ENCODE measurements around the gene ERGIC3.

The ERGIC3 gene

GRCh38 chr20:35576816-35577215 is 34.9 kb downstream of the ERGIC3 start (continued):
- TF ChIP-seq OSR1 (CRISPR knock-in tag; IDR thresholded peaks at IDR 0.05) = no peak

GRCh38 chr20:35578469-35578868 is 36.6 kb downstream of the ERGIC3 start:
- TF ChIP-seq ZFP3 (CRISPR knock-in tag; IDR thresholded peaks at IDR 0.05) (no peak), RARB (CRISPR knock-in tag; IDR thresholded peaks at IDR 0.05) (no peak), CSDC2 (CRISPR knock-in tag; IDR thresholded peaks at IDR 0.05) (no peak), SNAI2 (CRISPR knock-in tag; IDR thresholded peaks at IDR 0.05) (no peak), CSRNP3 (CRISPR knock-in tag; IDR thresholded peaks at IDR 0.05) (no peak), GLIS3 (CRISPR knock-in tag; IDR thresholded peaks at IDR 0.05) (no peak), ZNF8 (CRISPR knock-in tag; IDR thresholded peaks at IDR 0.05) (no peak), ISL1 (CRISPR knock-in tag; IDR thresholded peaks at IDR 0.05) (no peak), ZNF70 (CRISPR knock-in tag; IDR thresholded peaks at IDR 0.05) (no peak), ESRRG (CRISPR knock-in tag; IDR thresholded peaks at IDR 0.05) (no peak), ARNTL (CRISPR knock-in tag; IDR thresholded peaks at IDR 0.05; ENCODE audit: borderline replicate concordance, low read depth) (no peak), OSR1 (CRISPR knock-in tag; IDR thresholded peaks at IDR 0.05) (no peak), CREB5 (CRISPR knock-in tag; IDR thresholded peaks at IDR 0.05; ENCODE audit: low read depth) (no peak), ZFP30 (CRISPR knock-in tag; IDR thresholded peaks at IDR 0.05) (no peak), BACH2 (CRISPR knock-in tag; IDR thresholded peaks at IDR 0.05; ENCODE audit: borderline replicate concordance) (no peak), TCF4 (CRISPR knock-in tag; IDR thresholded peaks at IDR 0.05; ENCODE audit: borderline replicate concordance) (no peak), PPARA (CRISPR knock-in tag; IDR thresholded peaks at IDR 0.05; ENCODE audit: borderline replicate concordance) (no peak), ZNF565 (CRISPR knock-in tag; conservative IDR thresholded peaks at IDR 0.05; ENCODE audit: low read depth) (no peak), PATZ1 (CRISPR knock-in tag; IDR thresholded peaks at IDR 0.05; ENCODE audit: borderline replicate concordance) (no peak), ZC3H10 (CRISPR knock-in tag; IDR thresholded peaks at IDR 0.05) (no peak)
- no peak for ATAC-seq

GRCh38 chr20:35579196-35579595 is 37.3 kb downstream of the ERGIC3 start:
- no peak for ATAC-seq
- no peak for TF ChIP-seq TOX (CRISPR knock-in tag; IDR thresholded peaks at IDR 0.05; ENCODE audit: borderline replicate concordance)
- TF ChIP-seq ZNF70 (CRISPR knock-in tag; IDR thresholded peaks at IDR 0.05) = no peak
- TF ChIP-seq CSRNP3 (CRISPR knock-in tag; IDR thresholded peaks at IDR 0.05) = no peak
- no peak for TF ChIP-seq PATZ1 (CRISPR knock-in tag; IDR thresholded peaks at IDR 0.05; ENCODE audit: borderline replicate concordance)
- no peak for TF ChIP-seq PPARA (CRISPR knock-in tag; IDR thresholded peaks at IDR 0.05; ENCODE audit: borderline replicate concordance)
- no peak for TF ChIP-seq OSR1 (CRISPR knock-in tag; IDR thresholded peaks at IDR 0.05)
- no peak for TF ChIP-seq ZFP3 (CRISPR knock-in tag; IDR thresholded peaks at IDR 0.05)
- TF ChIP-seq ESRRG (CRISPR knock-in tag; IDR thresholded peaks at IDR 0.05) = no peak
- no peak for TF ChIP-seq RARB (CRISPR knock-in tag; IDR thresholded peaks at IDR 0.05)

- ATAC-seq = no peak
- TF ChIP-seq CSDC2 (CRISPR knock-in tag; IDR thresholded peaks at IDR 0.05) (no peak), ARNTL (CRISPR knock-in tag; IDR thresholded peaks at IDR 0.05; ENCODE audit: borderline replicate concordance, low read depth) (no peak), ZFP3 (CRISPR knock-in tag; IDR thresholded peaks at IDR 0.05) (no peak), OSR1 (CRISPR knock-in tag; IDR thresholded peaks at IDR 0.05) (no peak), ZNF8 (CRISPR knock-in tag; IDR thresholded peaks at IDR 0.05) (no peak), ISL1 (CRISPR knock-in tag; IDR thresholded peaks at IDR 0.05) (no peak), ZC3H10 (CRISPR knock-in tag; IDR thresholded peaks at IDR 0.05) (no peak), ESRRG (CRISPR knock-in tag; IDR thresholded peaks at IDR 0.05) (no peak), ZNF565 (CRISPR knock-in tag; conservative IDR thresholded peaks at IDR 0.05; ENCODE audit: low read depth) (no peak), GLIS3 (CRISPR knock-in tag; IDR thresholded peaks at IDR 0.05) (no peak), ZFP30 (CRISPR knock-in tag; IDR thresholded peaks at IDR 0.05) (no peak), BACH2 (CRISPR knock-in tag; IDR thresholded peaks at IDR 0.05; ENCODE audit: borderline replicate concordance) (no peak), POU6F1 (CRISPR knock-in tag; IDR thresholded peaks at IDR 0.05; ENCODE audit: borderline replicate concordance, low read depth) (no peak)
Observed at GRCh38 chr20:35582131-35582530, 40.3 kb downstream of the ERGIC3 start.
